HEK293 (cell line): ENCODE results near the gene GRK2.

ENCODE experiments used
- CTCF ChIA-PET: fragments of 350-600 bp; formaldehyde crosslinking; extraction: SDS; loops from one replicate; lab custom pipeline; 2021; ENCODE audit warnings: antibody characterized with exemption; lab: Yijun Ruan, JAX
- POLR2A ChIA-PET: fragments of 300-600 bp; formaldehyde crosslinking; extraction: SDS; loops from one replicate; lab custom pipeline; 2020; ENCODE audit warnings: antibody characterized with exemption, inconsistent platforms; lab: Yijun Ruan, JAX
- H3K27ac ChIP-seq: fragments of 200-500 bp; sonication (Bioruptor generic); 2 replicates; pipeline ENCODE4 v1.5.1; 2014; ENCODE audit warnings: low read depth, low read length, control low read depth, inconsistent platforms; ENCODE audit errors: extremely low read depth
- H3K36me3 ChIP-seq, 2 experiments: fragments of 200-500 bp in 1 of 2; sonication (Bioruptor generic) in 1 of 2; 1 replicate in 1 of 2; 2 replicates in 1 of 2; pipeline ENCODE4 v1.5.1; 2014 to 2017; ENCODE audit warnings: inconsistent platforms in 2 of 2, low read length in 2 of 2; ENCODE audit not compliant: control insufficient read depth in 2 of 2, insufficient read depth in 1 of 2
- H3K4me1 ChIP-seq: fragments of 200-500 bp; sonication (Bioruptor generic); 2 replicates; pipeline ENCODE4 v1.5.1; 2014; ENCODE audit warnings: mild to moderate bottlenecking, low read length, inconsistent platforms; ENCODE audit not compliant: control insufficient read depth, insufficient read depth
- H3K4me3 ChIP-seq: 2 replicates; pipeline ENCODE4 v1.5.1; 2011; ENCODE audit warnings: low read depth, mild to moderate bottlenecking, control low read depth, low read length, moderate library complexity
- H3K9me3 ChIP-seq: fragments of 200-500 bp; sonication (Bioruptor generic); 2 replicates; pipeline ENCODE4 v1.5.1; 2014; ENCODE audit warnings: low read depth, low read length, inconsistent platforms; ENCODE audit not compliant: control insufficient read depth, insufficient read depth
- AEBP2 ChIP-seq: fragments of 450-650 bp; formaldehyde crosslinking; IDR thresholded peaks from 2 replicates; pipeline ENCODE4 v1.5.1; 2016; ENCODE audit warnings: missing biosample characterization, missing genetic modification characterization, borderline replicate concordance
- BCL11B ChIP-seq: fragments of 450-650 bp; formaldehyde crosslinking; IDR thresholded peaks from 2 replicates; pipeline ENCODE4 v1.5.1; 2016; ENCODE audit warnings: low read depth, missing biosample characterization, missing genetic modification characterization
- CTCF ChIP-seq: fragments of 450-650 bp; formaldehyde crosslinking; IDR thresholded peaks from 2 replicates; pipeline ENCODE4 v1.5.1; 2016; ENCODE audit warnings: missing biosample characterization, missing genetic modification characterization
- FEZF1 ChIP-seq: fragments of 450-650 bp; formaldehyde crosslinking; IDR thresholded peaks from 2 replicates; pipeline ENCODE4 v1.5.1; 2016; ENCODE audit warnings: missing biosample characterization, missing genetic modification characterization
- KLF16 ChIP-seq: fragments of 450-650 bp; formaldehyde crosslinking; IDR thresholded peaks from 2 replicates; pipeline ENCODE4 v1.5.1; 2017; ENCODE audit warnings: missing biosample characterization, missing genetic modification characterization
- SCRT1 ChIP-seq: fragments of 450-650 bp; formaldehyde crosslinking; IDR thresholded peaks from 2 replicates; pipeline ENCODE4 v1.5.1; 2016; ENCODE audit warnings: missing biosample characterization, missing genetic modification characterization, borderline replicate concordance
- SCRT2 ChIP-seq: fragments of 450-650 bp; formaldehyde crosslinking; IDR thresholded peaks from 2 replicates; pipeline ENCODE4 v1.5.1; 2016; ENCODE audit warnings: missing biosample characterization, missing genetic modification characterization
- TRIM28 ChIP-seq: IDR thresholded peaks from 2 replicates; pipeline ENCODE4 v1.6.1; 2011; ENCODE audit warnings: low read length, control low read depth, borderline replicate concordance
- YY1 ChIP-seq: fragments of 450-650 bp; formaldehyde crosslinking; IDR thresholded peaks from 2 replicates; pipeline ENCODE4 v1.5.1; 2018; ENCODE audit warnings: missing biosample characterization, missing genetic modification characterization
- ZBTB7A ChIP-seq: fragments of 450-650 bp; formaldehyde crosslinking; IDR thresholded peaks from 2 replicates; pipeline ENCODE4 v1.5.1; 2016; ENCODE audit warnings: low read depth, missing biosample characterization, missing genetic modification characterization
- ZIC2 ChIP-seq: fragments of 450-650 bp; formaldehyde crosslinking; IDR thresholded peaks from 2 replicates; pipeline ENCODE4 v1.5.1; 2016; ENCODE audit warnings: missing biosample characterization, missing genetic modification characterization
- ZNF133 ChIP-seq: fragments of 450-650 bp; formaldehyde crosslinking; IDR thresholded peaks from 2 replicates; pipeline ENCODE4 v1.5.1; 2016; ENCODE audit warnings: missing biosample characterization, missing genetic modification characterization
- ZNF175 ChIP-seq: fragments of 450-650 bp; formaldehyde crosslinking; IDR thresholded peaks from 2 replicates; pipeline ENCODE4 v1.5.1; 2016; ENCODE audit warnings: missing biosample characterization, missing genetic modification characterization
- ZNF266 ChIP-seq: fragments of 450-650 bp; formaldehyde crosslinking; IDR thresholded peaks from 2 replicates; pipeline ENCODE4 v1.5.1; 2016; ENCODE audit warnings: missing biosample characterization, missing genetic modification characterization, low read depth
- ZNF292 ChIP-seq: fragments of 450-650 bp; formaldehyde crosslinking; IDR thresholded peaks from 2 replicates; pipeline ENCODE4 v1.5.1; 2016; ENCODE audit warnings: low read depth, missing biosample characterization, missing genetic modification characterization, borderline replicate concordance
- ZNF324 ChIP-seq: fragments of 450-650 bp; formaldehyde crosslinking; IDR thresholded peaks from 2 replicates; pipeline ENCODE4 v1.5.1; 2016; ENCODE audit warnings: missing biosample characterization, missing genetic modification characterization
- ZNF394 ChIP-seq: fragments of 450-650 bp; formaldehyde crosslinking; IDR thresholded peaks from 2 replicates; pipeline ENCODE4 v1.5.1; 2016; ENCODE audit warnings: missing biosample characterization, missing genetic modification characterization, mild to moderate bottlenecking, moderate library complexity, borderline replicate concordance
- ZNF513 ChIP-seq: fragments of 450-650 bp; IDR thresholded peaks from 2 replicates; pipeline ENCODE4 v1.5.1; 2018; ENCODE audit warnings: missing biosample characterization, missing genetic modification characterization
- ZNF521 ChIP-seq: fragments of 450-650 bp; formaldehyde crosslinking; IDR thresholded peaks from 2 replicates; pipeline ENCODE4 v1.5.1; 2017; ENCODE audit warnings: missing biosample characterization, mild to moderate bottlenecking, missing genetic modification characterization
- ZNF529 ChIP-seq: fragments of 450-650 bp; formaldehyde crosslinking; IDR thresholded peaks from 2 replicates; pipeline ENCODE4 v1.5.1; 2017; ENCODE audit warnings: missing genetic modification characterization, missing biosample characterization; ENCODE audit not compliant: insufficient replicate concordance
- ZNF558 ChIP-seq: fragments of 450-650 bp; formaldehyde crosslinking; IDR thresholded peaks from 2 replicates; pipeline ENCODE4 v1.5.1; 2016; ENCODE audit warnings: missing biosample characterization, missing genetic modification characterization
- ZNF610 ChIP-seq: fragments of 450-650 bp; formaldehyde crosslinking; IDR thresholded peaks from 2 replicates; pipeline ENCODE4 v1.5.1; 2016; ENCODE audit warnings: missing biosample characterization, missing genetic modification characterization, borderline replicate concordance
- ZNF629 ChIP-seq: fragments of 450-650 bp; formaldehyde crosslinking; IDR thresholded peaks from 2 replicates; pipeline ENCODE4 v1.5.1; 2017; ENCODE audit warnings: missing biosample characterization, missing genetic modification characterization
- ZNF654 ChIP-seq: fragments of 450-650 bp; formaldehyde crosslinking; IDR thresholded peaks from 2 replicates; pipeline ENCODE4 v1.5.1; 2016; ENCODE audit warnings: low read depth, missing biosample characterization, missing genetic modification characterization
- ZNF830 ChIP-seq: fragments of 450-650 bp; IDR thresholded peaks from 2 replicates; pipeline ENCODE4 v1.5.0; 2018; ENCODE audit warnings: missing biosample characterization, missing genetic modification characterization, low read depth, mild to moderate bottlenecking, moderate library complexity
- TF ChIP-seq, protein P1 (sequence below): fragments of 450-650 bp; formaldehyde crosslinking; IDR thresholded peaks from 2 replicates; pipeline ENCODE4 v1.5.1; 2017; ENCODE audit warnings: missing biosample characterization, missing genetic modification characterization

The GRK2 gene

GRCh38 chr11:67255864-67256263 lies 10.4 kb upstream of the GRK2 start:
- Histone ChIP-seq H3K4me1 (no peaks in the 10 kb centered on the region), H3K9me3 (no peaks in the 10 kb centered on the region), H3K27ac (no peak overlapping the region), H3K36me3 (peaks cover 0 to 64% of the 10 kb centered on the region in 2 experiments; a peak in 1 of 3 replicates), H3K4me3 (no peak overlapping the region)
- POLR2A ChIA-PET = no interaction called here
- TF ChIP-seq ZBTB7A (no peak), ZNF610 (tag by site-specific recombination) (no peak), ZNF175 (tag by site-specific recombination) (no peak), CTCF (tag by site-specific recombination) (no peak), ZNF830 (tag by site-specific recombination) (no peak), FEZF1 (no peak), ZNF394 (tag by site-specific recombination) (no peak), ZNF324 (tag by site-specific recombination) (no peak)
- CTCF ChIA-PET = no interaction called here

DNA sequence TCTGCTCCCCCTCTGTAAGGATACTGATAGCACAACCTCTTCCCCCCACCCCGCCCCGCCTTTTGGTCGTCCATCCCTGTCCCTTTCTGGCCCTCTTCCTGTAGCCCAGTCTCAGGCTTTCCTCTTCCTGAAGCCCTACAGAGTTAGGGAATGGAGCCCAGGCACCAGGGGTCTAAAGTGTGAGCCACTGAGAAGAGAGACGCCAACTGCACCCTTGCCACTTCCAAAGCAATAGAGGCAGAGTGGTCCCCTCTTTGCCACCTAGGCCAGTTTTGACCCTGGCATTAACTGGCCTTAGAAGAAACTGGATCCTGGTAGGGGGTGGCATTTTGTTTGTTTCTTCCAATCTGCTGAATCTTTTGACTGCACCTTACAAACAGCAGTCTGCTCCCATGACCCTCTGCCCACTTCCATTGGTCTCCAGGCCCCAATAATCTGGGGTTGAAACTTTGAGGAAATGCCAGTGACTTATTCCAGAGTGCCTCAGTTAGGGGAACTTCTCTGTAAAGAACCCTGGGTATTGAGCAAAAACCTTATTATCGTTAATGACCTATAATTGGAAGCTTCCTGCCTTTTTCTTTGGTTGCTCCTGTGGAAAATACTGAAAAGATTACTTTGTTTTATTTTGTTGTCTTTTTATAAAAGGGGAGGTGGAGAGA lies 9.7 kb upstream of the GRK2 start:
- H3K9me3 ChIP-seq = no peaks in the 10 kb centered on the region
- no peak overlapping the region for H3K4me3 ChIP-seq
- POLR2A ChIA-PET = no interaction called here
- no peak for TF ChIP-seq KLF16 (tag by site-specific recombination)
- TF ChIP-seq ZNF521 (tag by site-specific recombination) = no peak
- TF ChIP-seq YY1 (tag by site-specific recombination) = no peak
- TF ChIP-seq AEBP2 = no peak
- TF ChIP-seq ZNF513 (tag by site-specific recombination) = no peak
- TF ChIP-seq, protein P1, sequence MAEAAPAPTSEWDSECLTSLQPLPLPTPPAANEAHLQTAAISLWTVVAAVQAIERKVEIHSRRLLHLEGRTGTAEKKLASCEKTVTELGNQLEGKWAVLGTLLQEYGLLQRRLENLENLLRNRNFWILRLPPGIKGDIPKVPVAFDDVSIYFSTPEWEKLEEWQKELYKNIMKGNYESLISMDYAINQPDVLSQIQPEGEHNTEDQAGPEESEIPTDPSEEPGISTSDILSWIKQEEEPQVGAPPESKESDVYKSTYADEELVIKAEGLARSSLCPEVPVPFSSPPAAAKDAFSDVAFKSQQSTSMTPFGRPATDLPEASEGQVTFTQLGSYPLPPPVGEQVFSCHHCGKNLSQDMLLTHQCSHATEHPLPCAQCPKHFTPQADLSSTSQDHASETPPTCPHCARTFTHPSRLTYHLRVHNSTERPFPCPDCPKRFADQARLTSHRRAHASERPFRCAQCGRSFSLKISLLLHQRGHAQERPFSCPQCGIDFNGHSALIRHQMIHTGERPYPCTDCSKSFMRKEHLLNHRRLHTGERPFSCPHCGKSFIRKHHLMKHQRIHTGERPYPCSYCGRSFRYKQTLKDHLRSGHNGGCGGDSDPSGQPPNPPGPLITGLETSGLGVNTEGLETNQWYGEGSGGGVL (tag by site-specific recombination) = no peak
- no peak for TF ChIP-seq BCL11B (tag by site-specific recombination)
- no peak for TF ChIP-seq ZIC2 (tag by site-specific recombination)
- no peak for TF ChIP-seq ZNF529 (tag by site-specific recombination)
- no peak for TF ChIP-seq ZNF292 (tag by site-specific recombination)
- TF ChIP-seq SCRT2 = no peak
- no peak for TF ChIP-seq CTCF (tag by site-specific recombination)
- no peak for TF ChIP-seq ZNF266 (tag by site-specific recombination)
- TF ChIP-seq ZNF133 (tag by site-specific recombination) = no peak
- no peak for TF ChIP-seq SCRT1 (tag by site-specific recombination)
- no peak for TF ChIP-seq ZNF629
- no peak for TF ChIP-seq ZNF558
- TF ChIP-seq TRIM28 = no peak
- no peak for TF ChIP-seq ZNF654 (tag by site-specific recombination)
- TF ChIP-seq, all 188 proteins: peak for 0
- CTCF ChIA-PET = interaction anchor here (0.6 kb wide), 1 partner anchor 173 kb away, joined by 3 read pairs; no protein-coding TSS in a partner anchor
- Histone ChIP-seq H3K4me1 (no peaks in the 10 kb centered on the region), H3K36me3 (peaks cover 0 to 57% of the 10 kb centered on the region in 2 experiments; a peak in 1 of 3 replicates), H3K27ac (no peak overlapping the region)
